ENCODE measurements around the gene WDR47.
"Not testable (repeated sequence)": the region's sequence is repeated elsewhere in the genome, so short reads cannot be mapped to it uniquely, and the experiment has no call there.

The WDR47 gene

GRCh38 chr1:108996622-108997021, 45.3 kb downstream of the WDR47 start:
- H3K27me3 ChIP-seq (ENCODE audit: control insufficient read depth in 3 of 3, insufficient read depth in 3 of 3, low read depth in 1 of 3, low read length in 3 of 3) = not testable (repeated sequence)
- peaks cover 3 to 62% of the 10 kb centered on the region in 2 donors for H3K36me3 ChIP-seq (replicated peaks in 1 of 2; ENCODE audit: control insufficient read depth in 2 of 2, insufficient read depth in 2 of 2, low read length in 2 of 2)

GRCh38 chr1:108983114-108983513, 58.8 kb downstream of the WDR47 start:
- Histone ChIP-seq H2AFZ (ENCODE audit: low read length) (no peak overlapping the region), H3K27ac (replicated peaks; ENCODE audit: low read length) (no peak overlapping the region), H2AK5ac (ENCODE audit: low read depth, low read length) (no peak overlapping the region), H2BK5ac (ENCODE audit: low read length) (no peak overlapping the region), H4K8ac (ENCODE audit: low read depth, low read length) (no peak overlapping the region), H2BK12ac (ENCODE audit: low read length) (no peak overlapping the region), H2BK120ac (ENCODE audit: low read depth, low read length) (no peak overlapping the region), H3K18ac (ENCODE audit: low read length) (no peak overlapping the region), H3K23ac (ENCODE audit: low read depth, low read length, poor library complexity) (no peak overlapping the region), H3K27me3 (ENCODE audit: control insufficient read depth in 3 of 3, insufficient read depth in 3 of 3, low read depth in 1 of 3, low read length in 3 of 3) (no peaks in the 10 kb centered on the region), H4K91ac (ENCODE audit: low read depth, low read length, poor library complexity) (no peak overlapping the region), H3K4me1 (ENCODE audit: control insufficient read depth in 2 of 2, insufficient read depth in 1 of 2, low read depth in 1 of 2, low read length in 2 of 2) (no peaks in the 10 kb centered on the region), H3K4me3 (ENCODE audit: low read length in 2 of 2) (no peak overlapping the region), H3K4me2 (ENCODE audit: insufficient read depth, low read length, poor library complexity, severe bottlenecking) (no peak overlapping the region), H3K9me3 (replicated peaks in 1 of 2; ENCODE audit: control insufficient read depth in 2 of 2, insufficient read depth in 1 of 2, low read depth in 1 of 2, low read length in 2 of 2) (peaks cover 2 to 3% of the 10 kb centered on the region in 2 donors), H2BK15ac (ENCODE audit: low read length) (no peak overlapping the region), H3K36me3 (replicated peaks in 1 of 2; ENCODE audit: control insufficient read depth in 2 of 2, insufficient read depth in 2 of 2, low read length in 2 of 2) (peaks cover 3 to 60% of the 10 kb centered on the region in 2 donors), H3K14ac (ENCODE audit: low read length) (no peak overlapping the region), H3K9ac (ENCODE audit: low read depth, low read length, poor library complexity) (no peak overlapping the region), H3K4ac (ENCODE audit: low read length) (no peak overlapping the region), H3K79me1 (ENCODE audit: low read depth, low read length) (no peaks in the 10 kb centered on the region)
- no CpG with 5 or more reads among the region's 4 CpGs for WGBS, 2 donors (ENCODE audit: extremely low coverage in 2 of 2, insufficient read length in 2 of 2, insufficient replicate concordance in 1 of 2)
- DNase-seq (ENCODE audit: low spot score) = no peak

More at GRCh38 chr1:108996622-108997021, 45.3 kb downstream of the WDR47 start:
- not testable (repeated sequence) for H2BK120ac ChIP-seq (ENCODE audit: low read depth, low read length); H3K14ac ChIP-seq (ENCODE audit: low read length); H4K8ac ChIP-seq (ENCODE audit: low read depth, low read length); H2BK12ac ChIP-seq (ENCODE audit: low read length); H2AFZ ChIP-seq (ENCODE audit: low read length); H3K27ac ChIP-seq (replicated peaks; ENCODE audit: low read length); H3K4me1 ChIP-seq (ENCODE audit: control insufficient read depth in 2 of 2, insufficient read depth in 1 of 2, low read depth in 1 of 2, low read length in 2 of 2); DNase-seq (ENCODE audit: low spot score); H2AK5ac ChIP-seq (ENCODE audit: low read depth, low read length); H3K18ac ChIP-seq (ENCODE audit: low read length); H3K4ac ChIP-seq (ENCODE audit: low read length); H3K4me3 ChIP-seq (ENCODE audit: low read length in 2 of 2); H4K91ac ChIP-seq (ENCODE audit: low read depth, low read length, poor library complexity); H3K79me1 ChIP-seq (ENCODE audit: low read depth, low read length); H2BK5ac ChIP-seq (ENCODE audit: low read length); H3K9ac ChIP-seq (ENCODE audit: low read depth, low read length, poor library complexity); H3K23ac ChIP-seq (ENCODE audit: low read depth, low read length, poor library complexity); H3K4me2 ChIP-seq (ENCODE audit: insufficient read depth, low read length, poor library complexity, severe bottlenecking); H2BK15ac ChIP-seq (ENCODE audit: low read length)
- no CpG with 5 or more reads among the region's 3 CpGs for WGBS, 2 donors (ENCODE audit: extremely low coverage in 2 of 2, insufficient read length in 2 of 2, insufficient replicate concordance in 1 of 2)
- peaks cover 2 to 14% of the 10 kb centered on the region in 2 donors for H3K9me3 ChIP-seq (replicated peaks in 1 of 2; ENCODE audit: control insufficient read depth in 2 of 2, insufficient read depth in 1 of 2, low read depth in 1 of 2, low read length in 2 of 2)

GRCh38 chr1:108976658-108977057, 65.2 kb downstream of the WDR47 start:
- Histone ChIP-seq H3K9me3 (replicated peaks in 1 of 2; ENCODE audit: control insufficient read depth in 2 of 2, insufficient read depth in 1 of 2, low read depth in 1 of 2, low read length in 2 of 2) (peaks cover 2 to 3% of the 10 kb centered on the region in 2 donors), H3K4ac (ENCODE audit: low read length) (no peak overlapping the region), H3K27ac (replicated peaks; ENCODE audit: low read length) (no peak overlapping the region), H2AFZ (ENCODE audit: low read length) (no peak overlapping the region), H4K91ac (ENCODE audit: low read depth, low read length, poor library complexity) (no peak overlapping the region), H3K4me3 (ENCODE audit: low read length in 2 of 2) (no peak overlapping the region), H3K14ac (ENCODE audit: low read length) (no peak overlapping the region), H2BK5ac (ENCODE audit: low read length) (no peak overlapping the region), H3K18ac (ENCODE audit: low read length) (no peak overlapping the region), H3K4me1 (ENCODE audit: control insufficient read depth in 2 of 2, insufficient read depth in 1 of 2, low read depth in 1 of 2, low read length in 2 of 2) (no peaks in the 10 kb centered on the region), H3K9ac (ENCODE audit: low read depth, low read length, poor library complexity) (no peak overlapping the region), H2BK15ac (ENCODE audit: low read length) (no peak overlapping the region), H3K4me2 (ENCODE audit: insufficient read depth, low read length, poor library complexity, severe bottlenecking) (no peak overlapping the region), H2BK120ac (ENCODE audit: low read depth, low read length) (no peak overlapping the region), H3K36me3 (replicated peaks in 1 of 2; ENCODE audit: control insufficient read depth in 2 of 2, insufficient read depth in 2 of 2, low read length in 2 of 2) (peaks cover 3 to 63% of the 10 kb centered on the region in 2 donors), H3K79me1 (ENCODE audit: low read depth, low read length) (no peaks in the 10 kb centered on the region), H4K8ac (ENCODE audit: low read depth, low read length) (no peak overlapping the region), H3K23ac (ENCODE audit: low read depth, low read length, poor library complexity) (no peak overlapping the region), H3K27me3 (ENCODE audit: control insufficient read depth in 3 of 3, insufficient read depth in 3 of 3, low read depth in 1 of 3, low read length in 3 of 3) (no peaks in the 10 kb centered on the region), H2BK12ac (ENCODE audit: low read length) (no peak overlapping the region), H2AK5ac (ENCODE audit: low read depth, low read length) (no peak overlapping the region)
- no CpG with 5 or more reads among the region's 4 CpGs for WGBS, 2 donors (ENCODE audit: extremely low coverage in 2 of 2, insufficient read length in 2 of 2, insufficient replicate concordance in 1 of 2)
- no peak for DNase-seq (ENCODE audit: low spot score)

GRCh38 chr1:108972951-108973350, 69.0 kb downstream of the WDR47 start:
- Histone ChIP-seq H3K79me1 (ENCODE audit: low read depth, low read length) (no peaks in the 10 kb centered on the region), H2AFZ (ENCODE audit: low read length) (no peak overlapping the region), H3K4me1 (ENCODE audit: control insufficient read depth in 2 of 2, insufficient read depth in 1 of 2, low read depth in 1 of 2, low read length in 2 of 2) (no peaks in the 10 kb centered on the region), H3K9ac (ENCODE audit: low read depth, low read length, poor library complexity) (no peak overlapping the region), H2BK120ac (ENCODE audit: low read depth, low read length) (no peak overlapping the region), H3K27ac (replicated peaks; ENCODE audit: low read length) (no peak overlapping the region), H2AK5ac (ENCODE audit: low read depth, low read length) (no peak overlapping the region), H2BK5ac (ENCODE audit: low read length) (no peak overlapping the region), H3K4me3 (ENCODE audit: low read length in 2 of 2) (no peak overlapping the region), H3K18ac (ENCODE audit: low read length) (no peak overlapping the region), H3K36me3 (replicated peaks in 1 of 2; ENCODE audit: control insufficient read depth in 2 of 2, insufficient read depth in 2 of 2, low read length in 2 of 2) (peaks cover 1 to 54% of the 10 kb centered on the region in 2 donors), H4K91ac (ENCODE audit: low read depth, low read length, poor library complexity) (no peak overlapping the region), H4K8ac (ENCODE audit: low read depth, low read length) (no peak overlapping the region), H3K4ac (ENCODE audit: low read length) (no peak overlapping the region), H2BK15ac (ENCODE audit: low read length) (no peak overlapping the region), H3K9me3 (replicated peaks in 1 of 2; ENCODE audit: control insufficient read depth in 2 of 2, insufficient read depth in 1 of 2, low read depth in 1 of 2, low read length in 2 of 2) (no peaks in the 10 kb centered on the region), H2BK12ac (ENCODE audit: low read length) (no peak overlapping the region), H3K14ac (ENCODE audit: low read length) (no peak overlapping the region), H3K27me3 (ENCODE audit: control insufficient read depth in 3 of 3, insufficient read depth in 3 of 3, low read depth in 1 of 3, low read length in 3 of 3) (no peaks in the 10 kb centered on the region), H3K23ac (ENCODE audit: low read depth, low read length, poor library complexity) (no peak overlapping the region), H3K4me2 (ENCODE audit: insufficient read depth, low read length, poor library complexity, severe bottlenecking) (no peak overlapping the region)
- no CpG with 5 or more reads among the region's 1 CpG for WGBS, 2 donors (ENCODE audit: extremely low coverage in 2 of 2, insufficient read length in 2 of 2, insufficient replicate concordance in 1 of 2)
- no peak for DNase-seq (ENCODE audit: low spot score)

Data from neuronal stem cell (in vitro differentiated cells).